Measurements from ENCODE around the gene CTSW. TPM values are rescaled to one million over a fixed set of nuclear protein-coding genes. Genes with fewer than 3 reads are reported as not detected.

Gene CTSW
- polyA plus RNA-seq, 1 donor from 2014 or later, result 29.2 TPM

- Mint-ChIP-seq H3K27me3 (peaks cover 33% of the 10 kb centered on the region), H3K27ac (peak overlapping the region in 1 of 3 donors; percentile 25), H3K36me3 (peaks cover 5% of the 10 kb centered on the region), H3K4me3 (peak overlapping the region in 1 of 4 donors; percentile 40), H3K4me1 (peaks cover 7 to 19% (median 8%) of the 10 kb centered on the region in 3 donors), H3K9me3 (no peaks in the 10 kb centered on the region)
These were observed 32.3 kb downstream of the CTSW start for GRCh38 chr11:65911682-65912568.

DNA sequence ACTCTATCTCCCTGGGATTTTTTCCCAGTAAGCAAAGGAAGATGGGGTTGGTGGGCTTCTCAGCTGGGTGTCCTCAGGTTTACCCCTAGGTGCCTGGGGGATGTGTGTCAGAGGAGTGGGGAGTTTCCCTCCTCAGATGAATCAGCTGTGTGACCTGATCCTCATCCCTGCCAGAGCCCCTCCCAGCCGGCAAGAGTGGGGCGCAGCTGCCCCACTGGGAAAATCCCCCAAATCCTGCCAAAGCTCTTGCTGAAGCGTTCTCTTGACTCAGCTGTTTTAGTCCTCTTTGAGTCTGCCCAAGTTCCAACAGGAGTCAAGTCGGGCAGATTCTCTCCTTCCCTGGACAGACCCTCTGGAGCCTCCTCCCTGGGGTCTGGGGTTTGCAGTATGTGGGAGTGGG, 33.2 kb downstream of the CTSW start:
- H3K27me3 Mint-ChIP-seq, result peaks cover 32% of the 10 kb centered on the region
- peak overlapping the region in 1 of 3 donors; percentile 35 for H3K27ac Mint-ChIP-seq
- H3K36me3 Mint-ChIP-seq, result peaks cover 5% of the 10 kb centered on the region
- H3K4me1 Mint-ChIP-seq, result peaks cover 10 to 20% (median 10%) of the 10 kb centered on the region in 3 donors
- H3K4me3 Mint-ChIP-seq, result peak overlapping the region in 1 of 4 donors; percentile 7
- no peaks in the 10 kb centered on the region for H3K9me3 Mint-ChIP-seq

GRCh38 chr11:65915101-65915820, 35.6 kb downstream of the CTSW start:
- H3K4me1 Mint-ChIP-seq, result peaks cover 10 to 18% (median 14%) of the 10 kb centered on the region in 3 donors
- H3K9me3 Mint-ChIP-seq, result no peaks in the 10 kb centered on the region
- H3K36me3 Mint-ChIP-seq, result peaks cover 5% of the 10 kb centered on the region
- peak overlapping the region in 3 of 4 donors; percentile 52 to 57 (median 52) for H3K4me3 Mint-ChIP-seq
- peaks cover 14% of the 10 kb centered on the region for H3K27me3 Mint-ChIP-seq
- peak overlapping the region in 1 of 3 donors; percentile 43 for H3K27ac Mint-ChIP-seq

GRCh38 chr11:65915821-65916251, 36.2 kb downstream of the CTSW start:
- Mint-ChIP-seq H3K36me3 (peaks cover 5% of the 10 kb centered on the region), H3K4me3 (peak overlapping the region in 2 of 4 donors; percentile 52 to 57), H3K9me3 (no peaks in the 10 kb centered on the region), H3K4me1 (peaks cover 10 to 18% (median 14%) of the 10 kb centered on the region in 3 donors), H3K27ac (no peak overlapping the region), H3K27me3 (peaks cover 9% of the 10 kb centered on the region)

- H3K4me1 Mint-ChIP-seq, result peaks cover 10 to 18% (median 14%) of the 10 kb centered on the region in 3 donors
- H3K4me3 Mint-ChIP-seq, result peak overlapping the region in 3 of 4 donors; percentile 63 to 92 (median 88)
- H3K9me3 Mint-ChIP-seq, result no peaks in the 10 kb centered on the region
- peaks cover 5% of the 10 kb centered on the region for H3K36me3 Mint-ChIP-seq
- peaks cover 5% of the 10 kb centered on the region for H3K27me3 Mint-ChIP-seq
- peak overlapping the region in 1 of 3 donors; percentile 85 for H3K27ac Mint-ChIP-seq
These were observed 36.8 kb downstream of the CTSW start for GRCh38 chr11:65916391-65916790.

DNA sequence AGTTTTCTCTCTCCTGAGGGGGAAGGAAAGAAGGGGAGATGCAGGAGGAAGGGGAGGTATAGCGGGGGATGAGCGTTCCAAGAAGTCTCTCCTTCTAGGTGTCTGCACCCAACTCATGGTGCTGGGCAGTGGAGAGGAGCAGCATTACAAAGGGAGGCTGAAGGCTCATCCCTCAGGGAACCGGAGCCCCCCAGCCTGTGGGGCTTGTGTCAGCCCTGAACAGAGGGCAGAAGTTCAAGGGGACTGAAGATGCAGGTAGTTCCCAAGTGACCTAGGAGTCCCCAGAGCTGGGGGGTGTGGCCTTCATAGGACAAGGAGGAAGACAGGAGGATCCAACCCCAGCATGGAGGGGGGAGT, 37.4 kb downstream of the CTSW start:
- peaks cover 10 to 18% (median 14%) of the 10 kb centered on the region in 3 donors for H3K4me1 Mint-ChIP-seq
- H3K27ac Mint-ChIP-seq, result peak overlapping the region in 2 of 3 donors; percentile 46 to 85
- no peaks in the 10 kb centered on the region for H3K9me3 Mint-ChIP-seq
- peaks cover 5% of the 10 kb centered on the region for H3K36me3 Mint-ChIP-seq
- peak overlapping the region; percentile 88 to 92 (median 89) for H3K4me3 Mint-ChIP-seq
- no peaks in the 10 kb centered on the region for H3K27me3 Mint-ChIP-seq

DNA sequence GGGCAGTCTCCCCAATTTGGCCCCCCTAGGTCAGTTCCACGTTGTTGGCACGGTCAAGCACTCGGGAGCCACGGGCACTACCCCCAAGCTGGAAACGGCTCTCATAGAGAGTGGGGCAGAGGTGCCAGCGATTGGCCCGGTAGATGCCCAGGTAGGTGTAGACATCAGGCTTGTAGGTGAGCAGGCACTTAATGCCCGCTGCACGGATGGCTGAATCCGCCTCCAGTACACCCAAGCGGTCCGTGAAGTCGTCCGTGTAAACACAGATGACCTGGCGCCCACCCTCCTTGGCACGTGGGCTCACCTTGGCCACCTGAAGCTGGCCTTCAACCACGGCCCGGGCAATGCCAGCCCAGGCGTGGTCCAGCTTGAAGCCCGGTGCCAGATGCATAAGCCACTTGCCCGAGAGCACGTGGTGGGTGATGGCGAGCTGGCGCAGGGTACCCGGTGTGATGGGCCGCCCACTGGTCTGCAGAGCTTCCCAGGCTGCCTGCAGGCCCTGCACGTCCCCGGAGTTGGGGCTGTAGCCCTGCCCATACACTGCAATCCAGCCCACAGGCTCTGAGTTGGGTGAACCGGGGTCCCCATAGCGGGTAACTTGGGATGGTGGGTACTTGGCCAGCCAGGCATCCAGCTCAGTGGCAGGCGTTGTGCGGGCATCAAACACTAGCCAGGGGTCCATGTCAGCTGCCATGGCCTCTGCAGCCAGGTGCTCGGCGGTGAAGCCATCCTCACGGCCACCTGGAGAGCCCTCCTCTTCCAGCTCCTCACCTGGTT, 38.0 kb downstream of the CTSW start:
- no peaks in the 10 kb centered on the region for H3K9me3 Mint-ChIP-seq
- peaks cover 7% of the 10 kb centered on the region for H3K36me3 Mint-ChIP-seq
- peaks cover 12 to 20% (median 14%) of the 10 kb centered on the region in 3 donors for H3K4me1 Mint-ChIP-seq
- H3K4me3 Mint-ChIP-seq, result peak overlapping the region; percentile 88 to 97 (median 96)
- H3K27me3 Mint-ChIP-seq, result no peaks in the 10 kb centered on the region
- H3K27ac Mint-ChIP-seq, result peak overlapping the region in 2 of 3 donors; percentile 78 to 95

- Mint-ChIP-seq H3K4me3 (peak within 1 kb of the TSS; percentile 88 to 97 (median 96)), H3K4me1 (peaks cover 14 to 23% (median 15%) of the 10 kb centered on the region in 3 donors), H3K27ac (peak within 1 kb of the TSS; percentile 83 to 98 (median 95)), H3K9me3 (no peaks in the 10 kb centered on the region), H3K36me3 (peaks cover 8% of the 10 kb centered on the region), H3K27me3 (no peaks in the 10 kb centered on the region)
These were observed 38.8 kb downstream of the CTSW start, which contains the start of gene C11orf68 for GRCh38 chr11:65918211-65919140. Gene C11orf68 (minus strand): TSS chr11:65919062. CDS start chr11:65919031, 31 bp downstream.

- Mint-ChIP-seq H3K27me3 (no peaks in the 10 kb centered on the region), H3K27ac (peak within 1 kb of the TSS; percentile 83 to 98 (median 95)), H3K4me3 (peak within 1 kb of the TSS; percentile 88 to 97 (median 96)), H3K36me3 (peaks cover 8% of the 10 kb centered on the region), H3K4me1 (peaks cover 14 to 23% (median 15%) of the 10 kb centered on the region in 3 donors), H3K9me3 (no peaks in the 10 kb centered on the region)
These were observed 39.5 kb downstream of the CTSW start, which contains the start of gene DRAP1 for GRCh38 chr11:65919141-65919572. Gene DRAP1 (plus strand): TSS chr11:65919426. CDS start chr11:65919502, 76 bp downstream.

- no peaks in the 10 kb centered on the region for H3K9me3 Mint-ChIP-seq
- no peaks in the 10 kb centered on the region for H3K27me3 Mint-ChIP-seq
- H3K4me1 Mint-ChIP-seq, result peaks cover 11 to 21% (median 15%) of the 10 kb centered on the region in 3 donors
- peak overlapping the region; percentile 88 to 97 (median 96) for H3K4me3 Mint-ChIP-seq
- H3K27ac Mint-ChIP-seq, result peak overlapping the region; percentile 83 to 95 (median 92)
- peaks cover 7% of the 10 kb centered on the region for H3K36me3 Mint-ChIP-seq
These were observed 40.1 kb downstream of the CTSW start for GRCh38 chr11:65919573-65920371.

GRCh38 chr11:65920372-65920802, 40.8 kb downstream of the CTSW start:
- no peaks in the 10 kb centered on the region for H3K27me3 Mint-ChIP-seq
- no peaks in the 10 kb centered on the region for H3K9me3 Mint-ChIP-seq
- peaks cover 10 to 15% (median 11%) of the 10 kb centered on the region in 3 donors for H3K4me1 Mint-ChIP-seq
- peak overlapping the region; percentile 88 to 97 (median 96) for H3K4me3 Mint-ChIP-seq
- peak overlapping the region in 1 of 3 donors; percentile 95 for H3K27ac Mint-ChIP-seq
- H3K36me3 Mint-ChIP-seq, result peaks cover 4% of the 10 kb centered on the region

DNA sequence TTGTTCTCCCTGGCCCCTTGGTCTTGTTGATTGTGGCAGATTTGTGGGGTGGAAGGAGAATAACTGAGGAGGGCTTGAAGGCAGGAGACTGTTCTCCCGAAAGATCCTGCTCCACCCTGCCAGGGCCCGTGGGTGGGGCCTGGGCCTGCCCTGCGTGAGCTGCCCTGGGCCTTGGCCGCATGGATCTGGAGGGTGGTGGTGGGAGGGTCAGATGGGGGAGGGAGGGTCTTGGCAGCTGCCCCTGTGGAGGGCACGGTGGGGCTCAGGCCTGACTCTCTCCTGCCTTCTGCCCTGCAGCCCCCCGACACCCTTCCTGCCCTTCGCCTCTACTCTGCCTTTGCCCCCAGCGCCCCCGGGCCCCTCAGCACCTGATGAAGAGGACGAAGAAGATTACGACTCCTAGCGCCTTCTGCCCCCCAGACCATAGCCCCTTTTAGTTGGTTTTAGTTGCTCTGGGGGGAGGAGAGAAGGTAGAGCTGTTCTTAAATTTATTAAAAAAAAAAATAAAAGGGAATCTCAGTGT, 41.5 kb downstream of the CTSW start:
- H3K27ac Mint-ChIP-seq, result no peak overlapping the region
- H3K4me1 Mint-ChIP-seq, result peaks cover 10 to 15% (median 11%) of the 10 kb centered on the region in 3 donors
- H3K27me3 Mint-ChIP-seq, result no peaks in the 10 kb centered on the region
- H3K4me3 Mint-ChIP-seq, result peak overlapping the region; percentile 81 to 97 (median 92)
- H3K36me3 Mint-ChIP-seq, result peaks cover 4% of the 10 kb centered on the region
- no peaks in the 10 kb centered on the region for H3K9me3 Mint-ChIP-seq

All from IgD-negative memory B cell (primary cell).